B cell (primary cell): ENCODE results near the gene CACNB4. TPM values are rescaled to one million over a fixed set of nuclear protein-coding genes. Genes with fewer than 3 reads are reported as not detected.

Experiments used
- ATAC-seq: fragments of 200-7000 bp; cut with Tn5 transposase; one replicate; pipeline ENCODE4 v1.10.0; 2021; ENCODE audit warnings: low read depth, mild to moderate bottlenecking, moderate number of reproducible peaks, moderate library complexity
- CTCF ChIA-PET: fragments of 350-600 bp; sonication (Branson Sonifier 250); formaldehyde crosslinking; loops from one replicate; lab custom pipeline; 2021; ENCODE audit warnings: antibody characterized with exemption, inconsistent platforms; lab: Charles Lee
- POLR2A ChIA-PET: fragments of 350-600 bp; sonication (Branson Sonifier 250); formaldehyde crosslinking; loops from one replicate; lab custom pipeline; 2021; ENCODE audit warnings: antibody characterized with exemption; lab: Charles Lee
- DNase-seq: peaks from one replicate; pipeline ENCODE4 v3.0.0; 2013
- H2AFZ ChIP-seq: 2 replicates; pipeline ENCODE4 v1.6.1; 2012; ENCODE audit warnings: mild to moderate bottlenecking, low read depth, low read length; ENCODE audit not compliant: insufficient read depth, poor library complexity, severe bottlenecking
- H3K27ac ChIP-seq, 2 donors: 1 replicate in 1 of 2; 2 replicates in 1 of 2; pipeline ENCODE4 v1.5.1; 2012 to 2013; ENCODE audit warnings: low read length in 2 of 2, mild to moderate bottlenecking in 2 of 2, moderate library complexity in 1 of 2
- H3K27me3 ChIP-seq, 4 experiments: fragments of 200-600 bp in 1 of 4; sonication (generic) in 1 of 4; replicated peaks in 1 of 4; 1 replicate in 2 of 4; 2 replicates in 2 of 4; pipeline versions ENCODE4 v1.6.1 to v1.7.0; 2013 to 2016; ENCODE audit warnings: low read length in 3 of 4, mild to moderate bottlenecking in 2 of 4, mixed read lengths in 1 of 4, moderate library complexity in 1 of 4; ENCODE audit not compliant: insufficient read depth in 4 of 4, control insufficient read depth in 3 of 4; ENCODE audit errors: control extremely low read depth in 1 of 4
- H3K36me3 ChIP-seq, 2 experiments: replicated peaks in 1 of 2; 1 replicate in 1 of 2; 2 replicates in 1 of 2; pipeline versions ENCODE4 v1.6.1 to v1.7.1; 2013; ENCODE audit warnings: low read length in 1 of 2; ENCODE audit not compliant: insufficient read depth in 2 of 2, control insufficient read depth in 1 of 2; ENCODE audit errors: control extremely low read depth in 1 of 2, extremely low read depth in 1 of 2
- H3K4me1 ChIP-seq, 2 donors: fragments of 200-600 bp in 1 of 2; sonication (generic) in 1 of 2; 1 replicate in 1 of 2; 2 replicates in 1 of 2; pipeline versions ENCODE4 v1.5.1 to v1.6.1; 2013 to 2017; ENCODE audit warnings: low read length in 2 of 2; ENCODE audit not compliant: control insufficient read depth in 2 of 2, insufficient read depth in 2 of 2
- H3K4me2 ChIP-seq: replicated peaks from 2 replicates; pipeline ENCODE3; 2012; ENCODE audit warnings: mild to moderate bottlenecking, low read depth, low read length; ENCODE audit not compliant: poor library complexity, severe bottlenecking
- H3K4me3 ChIP-seq, 5 experiments: fragments of 200-600 bp in 1 of 5; sonication (generic) in 1 of 5; 1 replicate in 3 of 5; 2 replicates in 2 of 5; pipeline versions ENCODE4 v1.5.1 to v1.7.0; 2011 to 2016; ENCODE audit warnings: low read length in 4 of 5, mild to moderate bottlenecking in 4 of 5, low read depth in 2 of 5, control low read depth in 1 of 5, moderate library complexity in 1 of 5; ENCODE audit not compliant: insufficient read depth in 1 of 5; ENCODE audit errors: control extremely low read depth in 1 of 5, extremely low read depth in 1 of 5
- H3K79me2 ChIP-seq: fragments of 200-600 bp; sonication (generic); one replicate; pipeline ENCODE4 v1.6.0; 2016; ENCODE audit warnings: low read length; ENCODE audit not compliant: control insufficient read depth, insufficient read depth
- H3K9ac ChIP-seq: fragments of 200-600 bp; sonication (generic); 2 replicates; pipeline ENCODE4 v1.6.1; 2017; ENCODE audit warnings: mild to moderate bottlenecking, low read length, moderate library complexity
- H3K9me3 ChIP-seq, 3 donors: one replicate each; pipeline versions ENCODE4 v1.6.1 to v1.7.1; 2013; ENCODE audit warnings: low read length in 2 of 3; ENCODE audit not compliant: control insufficient read depth in 2 of 3, insufficient read depth in 1 of 3; ENCODE audit errors: control extremely low read depth in 1 of 3
- H4K20me1 ChIP-seq: 2 replicates; pipeline ENCODE4 v1.6.0; 2012; ENCODE audit warnings: mild to moderate bottlenecking, low read length; ENCODE audit not compliant: insufficient read depth, control insufficient read depth, poor library complexity, severe bottlenecking
- H3K27ac Mint-ChIP-seq: one replicate; pipeline ENCODE4 v1.8.0; 2021; ENCODE audit warnings: mixed read lengths
- H3K27me3 Mint-ChIP-seq: one replicate; pipeline ENCODE4 v1.8.0; 2021; ENCODE audit warnings: mixed read lengths
- H3K4me1 Mint-ChIP-seq: one replicate; pipeline ENCODE4 v1.8.0; 2021; ENCODE audit warnings: mixed read lengths
- H3K4me3 Mint-ChIP-seq: one replicate; pipeline ENCODE4 v1.8.0; 2021; ENCODE audit warnings: mixed read lengths
- H3K9me3 Mint-ChIP-seq: one replicate; pipeline ENCODE4 v1.8.0; 2022; ENCODE audit warnings: mixed read lengths; ENCODE audit not compliant: insufficient read depth
- EZH2 ChIP-seq: IDR thresholded peaks from 2 replicates; pipeline ENCODE4 v1.6.1; 2012; ENCODE audit warnings: borderline replicate concordance, low read depth, mild to moderate bottlenecking, moderate library complexity, low read length; ENCODE audit not compliant: insufficient read depth, poor library complexity, severe bottlenecking
- WGBS: methylation state at CpG from one replicate; pipeline ENCODE4 v1.1.5; 2013; ENCODE audit warnings: missing lambda C conversion rate; ENCODE audit not compliant: insufficient coverage; 5-methylcytosine and 5-hydroxymethylcytosine counted together
- intact Hi-C: fragments of 100-400 bp; cut with micrococcal nuclease; formaldehyde crosslinking; loops from one replicate; pipeline ENCODE4 v1.10.0; 2022
- polyA plus RNA-seq: library from polyadenylated mRNA; depleted of rRNA; stranded (reverse); fragments of >200 nt; gene quantifications from 2 replicates; pipeline ENCODE4 v1.2.3, GENCODE V29; 2012
- total RNA-seq, 2 donors: library from RNA; stranded (reverse); fragments of 120-200 nt in 1 of 2; gene quantifications; 1 replicate in 1 of 2; 2 replicates in 1 of 2; pipeline versions ENCODE4 v1.2.3 to v1.2.4, GENCODE V29; 2013 to 2022
- TF ChIP-seq, protein P1 (sequence below): fragments of 200-600 bp; IDR thresholded peaks from one replicate; pipeline ENCODE4 v1.8.0; 2022; ENCODE audit warnings: antibody characterized with exemption, mild to moderate bottlenecking

CACNB4 gene
- total and polyA plus RNA-seq, 2 donors (not counting 1 experiment from before 2014, with no cell fraction given): 0.12 to 1.4 TPM

DNA sequence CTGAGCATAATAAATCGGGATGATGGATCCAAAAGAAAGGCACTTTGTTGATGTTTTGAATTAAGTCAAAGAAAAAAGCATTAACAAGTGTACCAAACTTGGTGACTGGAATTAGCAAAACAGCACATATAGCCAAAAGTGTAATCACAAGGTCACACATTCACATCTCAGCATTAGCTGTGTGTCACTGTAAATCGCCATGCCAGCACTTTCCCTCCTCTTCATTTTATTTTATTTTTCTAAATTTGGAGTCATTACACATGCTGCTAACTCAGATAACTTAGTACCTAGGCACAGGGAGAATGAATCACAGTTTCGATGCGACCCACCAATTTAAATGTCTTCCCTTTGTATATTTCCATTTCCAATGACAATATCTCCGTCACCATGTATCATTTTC is 111.4 kb downstream of the CACNB4 start:
- Histone ChIP-seq H2AFZ (no peak overlapping the region), H3K79me2 (no peaks in the 10 kb centered on the region), H3K9ac (no peak overlapping the region), H3K4me1 (no peaks in the 10 kb centered on the region), H3K4me2 (no peak overlapping the region), H3K9me3 (no peaks in the 10 kb centered on the region), H3K27ac (no peak overlapping the region), H3K36me3 (no peaks in the 10 kb centered on the region), H3K27me3 (no peaks in the 10 kb centered on the region), H4K20me1 (no peaks in the 10 kb centered on the region), H3K4me3 (no peak overlapping the region)
- no peaks in the 10 kb centered on the region for H3K9me3 Mint-ChIP-seq
- ATAC-seq (no peak), DNase-seq (no peak)
- POLR2A ChIA-PET: no interaction called here
- no peaks in the 10 kb centered on the region for H3K4me1 Mint-ChIP-seq
- 83% methylated on average over 1 of the region's 5 CpGs for WGBS
- peaks cover 12% of the 10 kb centered on the region for H3K27me3 Mint-ChIP-seq
- intact Hi-C loops: no loop called here
- no peak overlapping the region for H3K27ac Mint-ChIP-seq
- no peak overlapping the region for H3K4me3 Mint-ChIP-seq
- TF ChIP-seq EZH2: no peak
- TF ChIP-seq, protein P1, sequence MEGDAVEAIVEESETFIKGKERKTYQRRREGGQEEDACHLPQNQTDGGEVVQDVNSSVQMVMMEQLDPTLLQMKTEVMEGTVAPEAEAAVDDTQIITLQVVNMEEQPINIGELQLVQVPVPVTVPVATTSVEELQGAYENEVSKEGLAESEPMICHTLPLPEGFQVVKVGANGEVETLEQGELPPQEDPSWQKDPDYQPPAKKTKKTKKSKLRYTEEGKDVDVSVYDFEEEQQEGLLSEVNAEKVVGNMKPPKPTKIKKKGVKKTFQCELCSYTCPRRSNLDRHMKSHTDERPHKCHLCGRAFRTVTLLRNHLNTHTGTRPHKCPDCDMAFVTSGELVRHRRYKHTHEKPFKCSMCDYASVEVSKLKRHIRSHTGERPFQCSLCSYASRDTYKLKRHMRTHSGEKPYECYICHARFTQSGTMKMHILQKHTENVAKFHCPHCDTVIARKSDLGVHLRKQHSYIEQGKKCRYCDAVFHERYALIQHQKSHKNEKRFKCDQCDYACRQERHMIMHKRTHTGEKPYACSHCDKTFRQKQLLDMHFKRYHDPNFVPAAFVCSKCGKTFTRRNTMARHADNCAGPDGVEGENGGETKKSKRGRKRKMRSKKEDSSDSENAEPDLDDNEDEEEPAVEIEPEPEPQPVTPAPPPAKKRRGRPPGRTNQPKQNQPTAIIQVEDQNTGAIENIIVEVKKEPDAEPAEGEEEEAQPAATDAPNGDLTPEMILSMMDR: no peak
- CTCF ChIA-PET: interaction anchor here (0.9 to 1.4 kb wide), 3 partner anchors 11 to 68 kb away, joined by 3 to 4 read pairs (median 4); no protein-coding TSS in a partner anchor

DNA sequence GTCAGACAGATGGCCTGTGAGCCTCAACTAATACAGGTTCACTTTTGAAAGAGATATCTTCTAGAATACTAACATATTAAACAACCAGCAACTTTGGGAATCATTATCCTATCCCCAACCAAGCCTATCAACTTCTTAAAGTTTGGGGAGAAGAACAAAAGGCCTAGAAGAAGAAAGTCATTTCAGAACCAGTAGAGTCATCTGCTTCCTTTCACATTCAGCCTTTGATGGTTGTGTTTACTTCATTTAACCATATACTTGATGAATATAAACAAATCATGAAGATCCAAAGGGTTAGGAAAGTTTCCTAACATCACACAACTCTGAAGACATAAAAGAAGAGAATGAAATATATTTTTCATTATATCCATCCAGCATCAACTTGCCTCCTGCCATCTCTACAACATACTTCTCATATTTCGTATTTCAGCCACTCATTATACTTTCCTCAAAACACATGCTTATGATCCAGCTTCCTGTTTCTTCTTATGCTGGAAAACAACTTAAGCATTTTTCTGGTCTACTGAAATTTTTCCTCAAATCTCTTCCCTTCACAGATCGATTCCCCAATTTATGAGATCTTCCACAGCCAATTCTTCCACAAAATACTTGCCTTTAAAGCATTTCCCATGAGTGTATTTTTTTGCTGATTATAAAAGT is 114.3 kb downstream of the CACNB4 start:
- H3K4me3 ChIP-seq: no peak overlapping the region
- POLR2A ChIA-PET: no interaction called here
- Mint-ChIP-seq H3K4me3 (no peak overlapping the region), H3K27me3 (no peaks in the 10 kb centered on the region), H3K9me3 (no peaks in the 10 kb centered on the region), H3K4me1 (no peaks in the 10 kb centered on the region), H3K27ac (no peak overlapping the region)
- no peaks in the 10 kb centered on the region for H3K27me3 ChIP-seq
- WGBS: no CpG with 5 or more reads among the region's 2 CpGs
- H3K9ac ChIP-seq: no peak overlapping the region
- no peak overlapping the region for H3K27ac ChIP-seq
- intact Hi-C loops: no loop called here
- CTCF ChIA-PET: interaction anchor here (0.7 to 2.1 kb wide), 2 partner anchors 15 kb away, joined by 3 to 9 read pairs; no protein-coding TSS in a partner anchor
- H4K20me1 ChIP-seq: no peaks in the 10 kb centered on the region
- H3K4me1 ChIP-seq: no peaks in the 10 kb centered on the region
- no peak overlapping the region for H3K4me2 ChIP-seq
- no peak for TF ChIP-seq EZH2
- TF ChIP-seq, protein P1: no peak
- DNase-seq (no peak), ATAC-seq (no peak)
- no peaks in the 10 kb centered on the region for H3K79me2 ChIP-seq
- H3K36me3 ChIP-seq: no peaks in the 10 kb centered on the region
- H3K9me3 ChIP-seq: no peaks in the 10 kb centered on the region
- no peak overlapping the region for H2AFZ ChIP-seq
